Activated CD4-positive, CD25-positive, alpha-beta regulatory T cell treated with anti-CD3 and anti-CD28 coated beads, Interleukin-2, amount 50 U/mL, for 72 hours (primary cell): Measurements from ENCODE around the gene COPZ1.
A peak's percentile ranks its signal among the peaks of the same experiment; 100 is the strongest.
"Not testable (repeated sequence)": the region's sequence is repeated elsewhere in the genome, so short reads cannot be mapped to it uniquely, and the experiment has no call there.

ENCODE experiments used
- DNase-seq: peaks from one replicate; pipeline ENCODE4 v3.0.0; 2021

The COPZ1 gene

GRCh38 chr12:54337280-54337842 is 12.4 kb downstream of the COPZ1 start:
- no peak for DNase-seq

GRCh38 chr12:54337854-54338650 is 13.1 kb downstream of the COPZ1 start:
- DNase-seq = no peak

GRCh38 chr12:54338698-54339296 is 13.9 kb downstream of the COPZ1 start:
- DNase-seq = no peak

- no peak for DNase-seq
Measured at GRCh38 chr12:54340846-54341245, 15.9 kb downstream of the COPZ1 start.

- no peak for DNase-seq
Measured at GRCh38 chr12:54341378-54342300, 16.7 kb downstream of the COPZ1 start.

DNA sequence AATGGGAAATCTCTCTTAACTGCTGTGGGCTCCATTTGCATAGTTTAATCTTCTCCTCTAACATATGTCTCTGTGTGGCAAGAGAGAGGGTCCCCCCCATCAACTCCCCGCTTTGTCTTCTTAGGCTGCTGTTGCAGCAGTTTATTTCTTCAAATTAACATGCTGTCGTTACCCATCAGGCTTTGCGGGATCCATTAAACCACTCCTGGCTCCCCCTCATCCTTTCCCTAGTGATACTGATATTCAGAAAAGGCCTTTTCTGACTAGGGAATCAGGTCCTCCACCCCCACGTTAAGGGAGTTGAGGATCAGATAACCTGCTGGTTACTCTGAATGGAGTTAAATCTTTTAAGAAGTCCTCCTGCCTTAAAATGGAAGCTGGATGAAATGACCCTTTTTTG is 24.1 kb downstream of the COPZ1 start:
- DNase-seq = no peak

DNA sequence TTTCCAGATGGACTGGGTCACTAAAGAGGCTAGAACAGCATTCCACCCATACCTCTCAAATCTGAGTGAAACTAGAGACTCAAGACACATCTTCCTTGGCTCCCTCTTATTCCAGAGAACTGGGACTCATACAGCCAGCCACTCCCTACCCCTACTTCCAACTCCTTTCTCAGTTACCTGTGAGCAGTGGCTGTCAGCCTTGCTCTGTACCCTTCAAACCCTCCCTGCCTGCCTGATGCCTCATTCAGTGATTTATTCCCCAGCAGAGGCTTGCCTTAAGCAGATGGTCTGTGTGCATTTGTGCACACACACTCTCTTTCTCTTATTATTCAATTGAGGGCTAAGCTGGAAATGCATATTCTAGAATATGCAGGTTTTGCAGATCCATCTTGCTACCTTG is 24.7 kb downstream of the COPZ1 start:
- no peak for DNase-seq

DNA sequence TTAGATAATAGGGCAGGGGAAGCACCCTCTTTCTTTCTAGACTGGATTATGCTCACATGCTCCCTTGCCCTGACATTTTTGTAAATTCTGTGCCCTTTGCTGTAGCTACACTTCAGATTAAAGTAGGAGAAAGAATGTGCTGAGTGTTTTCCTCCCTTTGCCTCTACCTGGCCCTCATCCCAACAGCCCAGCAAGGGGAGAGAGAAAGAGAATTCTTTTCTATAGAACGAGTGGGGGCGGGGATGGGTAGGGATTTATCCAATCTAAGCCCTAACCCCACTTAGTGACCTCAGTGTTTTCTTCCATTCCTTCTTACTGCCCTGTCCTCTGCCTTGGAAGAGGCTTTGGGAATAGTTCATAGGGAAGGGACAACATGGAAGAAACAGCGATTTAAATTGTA is 25.8 kb downstream of the COPZ1 start:
- no peak for DNase-seq

DNA sequence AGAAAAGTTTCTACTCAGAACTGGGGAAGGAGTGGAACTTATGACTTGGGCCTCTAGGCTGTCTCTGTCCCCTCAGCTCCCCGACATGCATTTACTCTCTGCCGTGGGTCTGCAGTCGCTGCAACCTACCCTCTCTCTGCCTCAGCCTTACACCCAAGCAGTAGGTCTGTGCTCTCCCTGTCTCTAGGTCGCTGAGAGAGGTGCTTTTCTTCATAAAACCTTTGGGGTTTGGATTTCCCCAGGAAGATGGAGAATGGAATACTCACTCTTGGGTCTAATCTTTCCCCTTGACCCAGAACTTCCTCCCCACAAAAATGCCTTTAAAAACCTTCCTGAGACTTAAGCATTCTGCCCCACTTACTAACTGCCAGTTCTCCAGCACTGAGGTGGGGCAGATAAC is 26.4 kb downstream of the COPZ1 start:
- DNase-seq = no peak

GRCh38 chr12:54352022-54352531 is 27.1 kb downstream of the COPZ1 start:
- DNase-seq = no peak

GRCh38 chr12:54352891-54353874 is 28.3 kb downstream of the COPZ1 start:
- DNase-seq = no peak

- not testable (repeated sequence) for DNase-seq
Measured at GRCh38 chr12:54354271-54354670, 29.3 kb downstream of the COPZ1 start.

DNA sequence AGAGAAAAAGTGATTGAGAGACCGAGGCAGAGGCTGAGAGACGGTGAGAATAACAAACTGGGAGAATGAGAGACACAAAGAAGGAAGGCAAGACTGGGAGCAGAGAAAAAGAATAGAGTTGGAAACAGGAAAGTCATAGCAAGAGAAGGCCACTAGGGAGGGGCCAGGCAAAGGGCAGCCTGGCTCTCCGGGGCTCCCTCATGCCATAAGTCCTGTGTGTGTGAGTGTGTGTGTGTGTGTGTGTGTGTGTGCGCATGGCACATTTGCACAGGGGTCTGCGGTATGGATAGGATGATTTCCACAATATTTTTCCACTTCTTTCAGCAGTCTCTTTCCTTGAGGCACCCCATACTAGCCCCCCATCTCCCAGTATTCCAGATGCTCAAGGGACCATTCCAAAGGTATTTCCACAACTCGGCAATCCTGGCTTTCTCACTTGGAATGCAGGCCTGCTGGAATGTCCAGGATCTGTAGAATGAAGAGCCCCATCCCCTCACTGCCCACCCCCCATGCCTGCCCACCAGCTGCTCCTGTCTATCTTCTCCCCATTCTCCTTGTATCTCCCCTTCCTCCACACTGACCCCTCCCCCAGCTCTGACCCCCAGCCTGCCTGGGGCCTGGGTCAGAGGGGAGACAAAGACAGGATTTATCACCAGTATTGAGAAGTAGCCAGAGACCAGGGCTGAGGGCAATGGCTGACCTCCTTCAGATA is 30.3 kb downstream of the COPZ1 start:
- no peak for DNase-seq

DNA sequence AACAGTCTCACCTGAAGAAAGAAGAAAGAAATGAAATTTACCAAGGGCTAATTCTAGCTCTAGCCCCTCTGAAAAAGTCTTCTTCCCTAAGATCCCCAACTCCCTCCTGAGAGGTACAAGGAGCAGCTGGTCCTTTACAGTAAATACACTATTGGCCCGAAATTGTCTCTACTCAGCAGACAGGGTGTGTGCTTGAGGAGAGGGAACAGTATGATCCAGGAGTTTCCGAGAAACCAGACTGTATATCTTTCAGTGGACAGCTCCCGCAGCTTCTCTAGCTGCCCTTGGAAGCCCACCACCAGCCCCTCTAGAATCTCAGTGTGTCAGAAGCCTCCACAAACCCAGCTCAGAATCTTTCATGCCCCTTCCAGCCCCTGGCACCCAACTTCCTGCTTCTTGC is 31.3 kb downstream of the COPZ1 start:
- DNase-seq = no peak

DNA sequence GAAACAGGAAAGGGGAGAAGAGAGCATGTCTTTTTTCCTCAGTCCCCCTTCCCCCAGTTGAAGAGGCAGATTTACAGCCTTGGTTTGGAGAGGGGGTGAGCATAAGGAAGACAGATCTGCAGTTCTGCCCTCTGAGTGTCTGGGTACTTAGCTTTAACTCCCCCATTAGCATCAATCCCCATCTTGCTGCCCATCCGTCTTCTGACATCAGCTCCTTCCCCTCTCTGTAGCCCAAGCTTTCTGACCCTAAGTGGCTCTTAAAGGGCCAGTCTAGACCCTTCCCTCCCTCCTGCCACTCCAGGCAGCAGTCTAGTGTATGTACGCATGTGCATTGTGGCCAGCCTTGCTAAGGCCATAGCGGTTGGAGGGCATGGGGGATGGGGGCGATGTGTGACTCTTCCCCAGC is 32.0 kb downstream of the COPZ1 start:
- DNase-seq = no peak

DNA sequence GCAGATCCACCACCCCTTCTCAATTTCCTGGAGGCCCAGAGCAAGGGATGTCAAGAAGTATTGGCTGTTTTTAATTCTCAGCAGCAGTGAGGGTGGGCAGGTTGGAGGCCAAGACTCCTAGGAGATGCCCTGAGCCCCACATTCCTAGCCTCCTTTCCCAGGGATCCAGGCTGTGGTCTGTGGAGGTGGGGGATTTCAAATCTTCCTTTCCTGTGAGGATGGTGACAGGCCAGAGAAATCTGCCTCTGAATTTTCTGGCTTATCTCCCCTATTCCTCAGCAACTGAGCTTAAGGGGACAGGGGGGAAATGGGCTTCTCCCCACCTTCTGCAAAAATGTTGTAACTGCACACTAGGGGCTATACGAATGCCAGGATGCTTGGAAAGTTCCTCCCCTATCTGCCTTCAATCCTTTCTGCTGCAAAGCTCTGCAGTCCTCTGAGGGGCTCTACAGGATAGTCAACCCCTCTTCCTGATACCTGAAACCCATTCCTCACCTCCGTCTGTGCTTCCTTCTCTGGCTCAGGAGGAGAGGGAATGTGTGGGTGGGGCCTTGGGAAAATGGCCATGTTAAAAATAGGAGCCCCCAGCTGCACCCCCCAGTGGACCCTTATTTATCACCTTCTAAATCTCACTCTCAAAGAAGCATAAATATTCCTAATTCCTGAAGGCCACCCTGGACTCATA is 32.7 kb downstream of the COPZ1 start:
- no peak for DNase-seq

DNA sequence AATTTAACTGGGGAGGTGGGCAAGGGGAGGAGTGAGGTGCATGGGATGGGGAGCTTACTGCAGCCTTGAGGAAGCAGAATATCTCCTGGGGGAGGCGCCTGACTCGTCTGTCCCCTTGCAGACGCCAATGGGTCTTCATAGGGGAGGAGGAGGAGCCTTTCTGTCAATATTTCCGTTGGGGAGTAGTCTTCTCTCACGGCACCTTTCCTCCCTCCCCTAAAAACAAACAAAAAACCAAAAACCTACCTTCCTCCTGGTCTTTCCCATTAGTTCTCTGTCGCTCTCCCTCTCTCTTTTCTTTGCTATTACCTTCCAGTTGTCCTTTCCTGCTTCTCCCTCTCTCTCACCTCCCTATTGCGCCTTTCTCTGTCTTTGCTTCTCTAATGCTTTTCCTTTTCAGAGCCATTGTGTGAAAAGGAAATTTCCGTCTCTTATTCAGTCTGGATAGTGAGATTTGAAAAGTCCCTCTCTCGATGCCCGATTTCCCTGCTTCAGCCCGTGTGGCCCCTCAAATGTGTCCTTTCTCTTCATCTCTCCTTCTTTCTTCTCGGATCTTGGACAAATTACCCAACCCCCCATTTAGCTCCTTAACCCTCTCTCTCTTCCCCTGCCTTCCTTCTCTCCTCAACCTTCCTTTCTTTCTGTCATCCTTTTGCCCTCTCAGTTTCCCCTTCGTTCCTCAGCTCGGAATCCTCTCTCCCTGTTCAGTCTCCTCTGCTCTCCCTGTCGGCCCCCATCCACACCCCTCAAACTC is 33.4 kb downstream of the COPZ1 start:
- DNase-seq = no peak

DNA sequence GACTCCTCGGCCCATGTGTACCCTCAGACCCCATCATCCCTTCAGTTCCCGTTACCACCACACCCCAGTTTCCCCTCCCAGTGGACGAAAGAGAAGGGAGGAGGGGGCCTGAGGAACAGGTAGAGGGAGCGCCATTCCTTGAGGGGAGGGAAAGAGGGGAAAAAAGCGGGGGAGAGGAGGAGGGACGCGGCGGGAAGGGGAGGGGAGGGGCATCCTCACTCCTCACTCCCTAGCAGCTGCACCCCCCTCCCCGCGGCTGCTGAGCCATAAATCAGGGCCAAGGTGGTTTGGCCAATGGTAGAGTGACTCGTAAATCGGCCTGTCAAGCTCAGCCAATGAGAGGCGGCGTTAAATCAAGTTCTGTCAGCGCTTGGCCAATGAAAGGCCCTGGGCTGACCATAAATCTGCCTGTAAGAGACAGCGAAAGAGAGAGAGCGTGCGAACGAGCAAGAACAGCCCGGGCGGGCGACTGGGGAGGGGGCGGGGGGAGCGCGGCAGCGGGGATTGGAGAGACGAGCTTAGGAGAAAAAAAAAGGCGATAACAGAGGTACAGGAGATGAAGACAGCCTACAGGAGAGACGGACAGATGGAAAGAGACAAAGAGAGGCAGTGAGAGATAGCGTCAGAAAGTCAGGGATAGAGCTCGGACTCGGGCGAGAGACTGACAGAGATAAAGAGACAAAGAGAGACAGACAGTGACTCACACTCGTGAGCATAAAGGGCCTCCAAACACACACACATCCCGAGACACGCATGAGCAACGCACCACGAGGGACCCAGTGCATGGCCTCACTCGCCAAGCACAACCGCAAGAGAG is 34.2 kb downstream of the COPZ1 start:
- peak; percentile 81 for DNase-seq
